Astrocyte (in vitro differentiated cells and primary cell): ENCODE results near the gene CACNB4. TPM values are rescaled to one million over a fixed set of nuclear protein-coding genes. Genes with fewer than 3 reads are reported as not detected.

ENCODE experiments used
- DNase-seq: peaks from one replicate; pipeline ENCODE4 v3.0.0-alpha.2; 2010; ENCODE audit warnings: low read depth
- FAIRE-seq: peaks from 2 replicates; lab custom pipeline; 2011; peaks lifted over from hg19 to GRCh38; lab: Jason Lieb, UNC
- H2AFZ ChIP-seq: 2 replicates; pipeline ENCODE4 v1.6.0; 2012; ENCODE audit warnings: low read depth, low read length, inconsistent platforms
- H3K27ac ChIP-seq: 2 replicates; pipeline ENCODE4 v1.5.1; 2011; ENCODE audit warnings: low read depth, low read length, inconsistent platforms
- H3K27me3 ChIP-seq: 2 replicates; pipeline ENCODE4 v1.6.0; 2011; ENCODE audit warnings: low read length, inconsistent platforms; ENCODE audit not compliant: insufficient read depth
- H3K36me3 ChIP-seq: 2 replicates; pipeline ENCODE4 v1.5.1; 2011; ENCODE audit warnings: low read length, inconsistent platforms; ENCODE audit not compliant: insufficient read depth
- H3K4me1 ChIP-seq: 2 replicates; pipeline ENCODE4 v1.5.1; 2011; ENCODE audit warnings: low read length, inconsistent platforms; ENCODE audit not compliant: insufficient read depth
- H3K4me2 ChIP-seq: 2 replicates; pipeline ENCODE4 v1.6.0; 2012; ENCODE audit warnings: low read length, inconsistent platforms
- H3K4me3 ChIP-seq: 2 replicates; pipeline ENCODE4 v1.5.1; 2011; ENCODE audit warnings: low read depth, mild to moderate bottlenecking, low read length, inconsistent platforms; ENCODE audit not compliant: insufficient read depth
- H3K79me2 ChIP-seq: 2 replicates; pipeline ENCODE4 v1.6.0; 2012; ENCODE audit warnings: mild to moderate bottlenecking, low read length, inconsistent platforms; ENCODE audit not compliant: insufficient read depth
- H3K9ac ChIP-seq: 2 replicates; pipeline ENCODE4 v1.6.0; 2012; ENCODE audit warnings: mild to moderate bottlenecking, low read length, inconsistent platforms
- H3K9me3 ChIP-seq: 2 replicates; pipeline ENCODE4 v1.5.1; 2012; ENCODE audit warnings: low read depth, mild to moderate bottlenecking, low read length, inconsistent platforms; ENCODE audit not compliant: insufficient read depth
- H4K20me1 ChIP-seq: 2 replicates; pipeline ENCODE4 v1.6.0; 2012; ENCODE audit warnings: low read length, inconsistent platforms; ENCODE audit not compliant: insufficient read depth
- H3K27ac Mint-ChIP-seq: one replicate; pipeline ENCODE4 v1.8.0; 2021; ENCODE audit warnings: mild to moderate bottlenecking, mixed read lengths; ENCODE audit not compliant: unreplicated experiment
- H3K27me3 Mint-ChIP-seq: one replicate; pipeline ENCODE4 v1.8.0; 2021; ENCODE audit warnings: low read depth, mixed read lengths; ENCODE audit not compliant: unreplicated experiment
- H3K36me3 Mint-ChIP-seq: one replicate; pipeline ENCODE4 v1.8.0; 2021; ENCODE audit warnings: low read depth, mixed read lengths; ENCODE audit not compliant: unreplicated experiment
- H3K4me1 Mint-ChIP-seq: one replicate; pipeline ENCODE4 v1.8.0; 2021; ENCODE audit warnings: low read depth, mixed read lengths; ENCODE audit not compliant: unreplicated experiment
- H3K4me3 Mint-ChIP-seq: one replicate; pipeline ENCODE4 v1.8.0; 2021; ENCODE audit warnings: mild to moderate bottlenecking, moderate library complexity, mixed read lengths; ENCODE audit not compliant: unreplicated experiment
- H3K9me3 Mint-ChIP-seq: one replicate; pipeline ENCODE4 v1.8.0; 2021; ENCODE audit warnings: mild to moderate bottlenecking, mixed read lengths; ENCODE audit not compliant: unreplicated experiment
- EZH2 ChIP-seq: IDR thresholded peaks from 2 replicates; pipeline ENCODE4 v1.6.1; 2012; ENCODE audit warnings: mild to moderate bottlenecking, low read length, inconsistent platforms; ENCODE audit not compliant: insufficient read depth
- total RNA-seq: library from RNA; stranded (reverse); gene quantifications from 2 replicates; pipeline ENCODE4 v1.2.1, GENCODE V29; 2021
- TF ChIP-seq, protein P1 (sequence below): IDR thresholded peaks from 2 replicates; pipeline ENCODE4 v1.5.1; 2011; ENCODE audit warnings: low read depth, mild to moderate bottlenecking, inconsistent platforms, low read length, moderate library complexity; ENCODE audit not compliant: insufficient read depth

The CACNB4 gene
- total RNA-seq, 1 donor from 2014 or later, result 1.8 TPM

DNA sequence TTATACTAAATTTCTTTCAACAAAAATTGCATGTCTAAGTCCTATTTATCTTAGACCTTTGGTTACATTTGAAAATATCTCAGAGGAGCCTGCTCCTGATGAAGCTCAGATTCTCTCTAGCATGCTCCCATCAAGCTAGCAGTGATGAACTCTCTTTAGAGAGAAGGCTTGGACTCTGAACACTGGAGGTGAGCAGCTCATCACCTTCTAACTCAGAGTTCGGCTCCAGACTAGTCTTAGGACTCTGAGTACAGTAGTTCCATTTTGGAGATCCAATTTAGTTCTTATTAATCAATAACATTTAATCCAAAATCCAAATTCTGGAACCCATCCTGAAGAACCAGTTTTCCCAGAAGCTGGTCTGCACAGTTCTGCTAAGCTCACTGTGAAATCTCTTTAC is 107.8 kb downstream of the CACNB4 start:
- TF ChIP-seq, protein P1, sequence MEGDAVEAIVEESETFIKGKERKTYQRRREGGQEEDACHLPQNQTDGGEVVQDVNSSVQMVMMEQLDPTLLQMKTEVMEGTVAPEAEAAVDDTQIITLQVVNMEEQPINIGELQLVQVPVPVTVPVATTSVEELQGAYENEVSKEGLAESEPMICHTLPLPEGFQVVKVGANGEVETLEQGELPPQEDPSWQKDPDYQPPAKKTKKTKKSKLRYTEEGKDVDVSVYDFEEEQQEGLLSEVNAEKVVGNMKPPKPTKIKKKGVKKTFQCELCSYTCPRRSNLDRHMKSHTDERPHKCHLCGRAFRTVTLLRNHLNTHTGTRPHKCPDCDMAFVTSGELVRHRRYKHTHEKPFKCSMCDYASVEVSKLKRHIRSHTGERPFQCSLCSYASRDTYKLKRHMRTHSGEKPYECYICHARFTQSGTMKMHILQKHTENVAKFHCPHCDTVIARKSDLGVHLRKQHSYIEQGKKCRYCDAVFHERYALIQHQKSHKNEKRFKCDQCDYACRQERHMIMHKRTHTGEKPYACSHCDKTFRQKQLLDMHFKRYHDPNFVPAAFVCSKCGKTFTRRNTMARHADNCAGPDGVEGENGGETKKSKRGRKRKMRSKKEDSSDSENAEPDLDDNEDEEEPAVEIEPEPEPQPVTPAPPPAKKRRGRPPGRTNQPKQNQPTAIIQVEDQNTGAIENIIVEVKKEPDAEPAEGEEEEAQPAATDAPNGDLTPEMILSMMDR, result no peak
- TF ChIP-seq EZH2, result no peak

GRCh38 chr2:151989378-151989777 is 109.5 kb downstream of the CACNB4 start:
- Histone ChIP-seq H3K9ac (no peak overlapping the region), H3K27ac (no peak overlapping the region), H3K36me3 (no peaks in the 10 kb centered on the region), H3K4me2 (no peak overlapping the region), H3K79me2 (no peaks in the 10 kb centered on the region), H4K20me1 (no peaks in the 10 kb centered on the region), H3K4me1 (no peaks in the 10 kb centered on the region), H2AFZ (no peak overlapping the region), H3K27me3 (no peaks in the 10 kb centered on the region), H3K4me3 (no peak overlapping the region), H3K9me3 (no peaks in the 10 kb centered on the region)
- no peaks in the 10 kb centered on the region for H3K4me1 Mint-ChIP-seq
- H3K36me3 Mint-ChIP-seq, result no peaks in the 10 kb centered on the region
- no peak overlapping the region for H3K27ac Mint-ChIP-seq
- H3K4me3 Mint-ChIP-seq, result no peak overlapping the region
- TF ChIP-seq EZH2, result no peak
- TF ChIP-seq, protein P1, result no peak
- H3K27me3 Mint-ChIP-seq, result peaks cover 3% of the 10 kb centered on the region
- H3K9me3 Mint-ChIP-seq, result no peaks in the 10 kb centered on the region
- FAIRE-seq, result no peak
- DNase-seq, result no peak

More for the DNA sequence above, 107.8 kb downstream of the CACNB4 start:
- Mint-ChIP-seq H3K4me1 (no peaks in the 10 kb centered on the region), H3K27ac (no peak overlapping the region), H3K9me3 (no peaks in the 10 kb centered on the region), H3K27me3 (peaks cover 3% of the 10 kb centered on the region), H3K36me3 (no peaks in the 10 kb centered on the region), H3K4me3 (no peak overlapping the region)
- H3K27ac ChIP-seq, result no peak overlapping the region
- H4K20me1 ChIP-seq, result no peaks in the 10 kb centered on the region
- no peaks in the 10 kb centered on the region for H3K27me3 ChIP-seq
- FAIRE-seq, result no peak
- H3K4me3 ChIP-seq, result no peak overlapping the region
- no peaks in the 10 kb centered on the region for H3K9me3 ChIP-seq
- no peak overlapping the region for H2AFZ ChIP-seq
- H3K4me2 ChIP-seq, result no peak overlapping the region
- no peaks in the 10 kb centered on the region for H3K36me3 ChIP-seq
- no peaks in the 10 kb centered on the region for H3K79me2 ChIP-seq
- no peak for DNase-seq
- H3K4me1 ChIP-seq, result no peaks in the 10 kb centered on the region
- H3K9ac ChIP-seq, result no peak overlapping the region

- Histone ChIP-seq H3K36me3 (no peaks in the 10 kb centered on the region), H3K4me3 (no peak overlapping the region), H3K27ac (no peak overlapping the region), H3K4me1 (no peaks in the 10 kb centered on the region), H2AFZ (no peak overlapping the region), H3K27me3 (no peaks in the 10 kb centered on the region), H3K9me3 (no peaks in the 10 kb centered on the region), H3K4me2 (no peak overlapping the region), H4K20me1 (no peaks in the 10 kb centered on the region), H3K79me2 (no peaks in the 10 kb centered on the region), H3K9ac (no peak overlapping the region)
- TF ChIP-seq, protein P1, result no peak
- no peak for TF ChIP-seq EZH2
- Mint-ChIP-seq H3K4me1 (no peaks in the 10 kb centered on the region), H3K27me3 (peaks cover 3% of the 10 kb centered on the region), H3K27ac (no peak overlapping the region), H3K9me3 (no peaks in the 10 kb centered on the region), H3K4me3 (no peak overlapping the region), H3K36me3 (no peaks in the 10 kb centered on the region)
- FAIRE-seq, result no peak
- no peak for DNase-seq
These were observed 111.4 kb downstream of the CACNB4 start for GRCh38 chr2:151987484-151987883.
